Measurements from ENCODE around the gene MBNL1.
A peak's percentile ranks its signal among the peaks of the same experiment; 100 is the strongest.

The MBNL1 gene

GRCh38 chr3:152271501-152272236, 2.9 kb downstream of the MBNL1 start:
- DNase-seq (ENCODE audit: low read depth), result no peak
- peak overlapping the region; percentile 89 for H3K4me3 ChIP-seq (ENCODE audit: low read depth, low read length)
- TF ChIP-seq CTCF (IDR thresholded peaks at IDR 0.05; ENCODE audit: low read depth, low read length, missing control alignments), result no peak

- TF ChIP-seq CTCF (IDR thresholded peaks at IDR 0.05; ENCODE audit: low read depth, low read length, missing control alignments), result no peak
- DNase-seq (ENCODE audit: low read depth), result no peak
- peak overlapping the region; percentile 43 for H3K4me3 ChIP-seq (ENCODE audit: low read depth, low read length)
Measured at GRCh38 chr3:152272771-152273242, 4.1 kb downstream of the MBNL1 start.

- TF ChIP-seq CTCF (IDR thresholded peaks at IDR 0.05; ENCODE audit: low read depth, low read length, missing control alignments), result no peak
- no peak for DNase-seq (ENCODE audit: low read depth)
- H3K4me3 ChIP-seq (ENCODE audit: low read depth, low read length), result no peak overlapping the region
Measured at GRCh38 chr3:152276681-152277080, 8.0 kb downstream of the MBNL1 start.

- DNase-seq (ENCODE audit: low read depth), result no peak
- TF ChIP-seq CTCF (IDR thresholded peaks at IDR 0.05; ENCODE audit: low read depth, low read length, missing control alignments), result no peak
- H3K4me3 ChIP-seq (ENCODE audit: low read depth, low read length), result no peak overlapping the region
Measured at GRCh38 chr3:152277198-152277597, 8.5 kb downstream of the MBNL1 start.

GRCh38 chr3:152278756-152279427, 10.2 kb downstream of the MBNL1 start:
- no peak for TF ChIP-seq CTCF (IDR thresholded peaks at IDR 0.05; ENCODE audit: low read depth, low read length, missing control alignments)
- H3K4me3 ChIP-seq (ENCODE audit: low read depth, low read length), result peak overlapping the region; percentile 48
- no peak for DNase-seq (ENCODE audit: low read depth)

GRCh38 chr3:152279479-152279878, 10.8 kb downstream of the MBNL1 start:
- TF ChIP-seq CTCF (IDR thresholded peaks at IDR 0.05; ENCODE audit: low read depth, low read length, missing control alignments), result no peak
- H3K4me3 ChIP-seq (ENCODE audit: low read depth, low read length), result no peak overlapping the region; the same call in 1 of the 2 replicates
- no peak for DNase-seq (ENCODE audit: low read depth)

All from GM12864 (cell line).